Measurements from ENCODE around the gene MYH10. TPM values are rescaled to one million over a fixed set of nuclear protein-coding genes. Genes with fewer than 3 reads are reported as not detected.

MYH10 gene
- polyA plus RNA-seq, 6 donors from 2014 or later = 0.35 to 5.0 (median 1.9) TPM; not detected in 1

DNA sequence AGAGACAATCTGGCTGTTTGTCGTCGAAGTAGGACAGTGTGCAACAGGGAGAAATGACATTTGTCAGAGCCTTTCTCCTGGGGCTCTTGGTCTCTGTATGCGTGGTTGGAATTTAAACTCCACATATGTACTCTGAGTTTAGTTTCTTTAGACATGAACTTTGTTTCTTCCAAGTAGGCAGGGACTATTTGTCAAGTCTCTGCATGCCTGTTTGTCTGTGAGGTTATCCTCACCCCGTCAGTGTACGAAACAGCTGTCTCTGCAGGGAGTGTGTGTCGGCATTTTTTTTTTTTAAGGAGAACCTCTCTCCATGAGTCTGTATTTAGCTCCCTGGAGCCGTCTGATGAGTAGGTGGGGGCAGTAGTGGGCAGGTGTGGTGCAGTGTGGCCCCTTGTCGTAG lies 165.2 kb downstream of the MYH10 start:
- Mint-ChIP-seq H3K36me3 (peaks cover 11 to 27% of the 10 kb centered on the region in 2 donors), H3K27ac (no peak overlapping the region), H3K4me1 (peaks cover 0 to 19% (median 16%) of the 10 kb centered on the region in 3 donors), H3K4me3 (no peak overlapping the region), H3K9me3 (no peaks in the 10 kb centered on the region), H3K27me3 (no peaks in the 10 kb centered on the region)
- no peak for ATAC-seq (ENCODE audit: low read depth in 2 of 2)
- DNase-seq = no peak

DNA sequence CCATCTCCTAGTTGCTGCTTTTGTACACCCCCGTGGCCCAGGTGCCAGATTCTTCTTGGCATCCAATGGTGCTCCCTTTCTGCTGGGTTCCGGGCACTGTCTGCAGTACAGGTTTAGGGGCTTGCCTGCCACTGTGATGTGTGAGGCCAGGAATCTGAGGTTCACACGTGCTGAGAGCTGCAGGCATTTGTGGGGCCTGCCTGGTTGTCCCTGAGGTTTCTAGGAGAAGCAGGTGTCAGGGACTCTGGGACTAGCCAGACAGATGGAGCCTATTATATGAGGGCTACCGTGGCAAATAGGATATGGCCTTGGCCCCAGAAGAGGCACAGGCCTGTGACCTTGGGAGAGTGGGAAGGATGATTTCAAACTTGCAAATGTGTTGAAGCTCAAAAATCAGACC lies 165.6 kb downstream of the MYH10 start:
- peak overlapping the region in 1 of 6 donors; percentile 30 for H3K27ac Mint-ChIP-seq
- H3K27me3 Mint-ChIP-seq = no peaks in the 10 kb centered on the region
- peaks cover 11 to 27% of the 10 kb centered on the region in 2 donors for H3K36me3 Mint-ChIP-seq
- DNase-seq (no peak), ATAC-seq (ENCODE audit: low read depth in 2 of 2) (no peak)
- no peak overlapping the region for H3K4me3 Mint-ChIP-seq
- peaks cover 0 to 19% (median 16%) of the 10 kb centered on the region in 3 donors for H3K4me1 Mint-ChIP-seq
- H3K9me3 Mint-ChIP-seq = no peaks in the 10 kb centered on the region

DNA sequence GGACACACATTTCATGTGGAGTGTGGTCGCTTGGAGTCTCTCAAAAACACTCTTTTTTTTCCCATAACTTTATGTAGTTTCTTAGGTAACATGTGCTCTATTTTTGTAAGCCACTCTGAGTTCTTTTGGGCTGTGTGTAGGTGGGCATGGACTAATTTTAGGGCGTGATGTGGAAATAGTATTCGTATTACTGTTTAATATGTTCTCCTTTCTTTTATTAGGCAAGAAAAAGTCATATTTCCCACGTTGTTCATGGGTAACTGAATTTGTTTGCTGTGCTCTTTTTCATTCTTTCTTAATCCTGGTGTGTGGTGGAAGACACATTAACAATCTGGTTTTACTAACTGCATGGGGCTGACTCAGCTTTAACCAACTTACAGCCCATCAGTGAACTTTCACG lies 167.4 kb downstream of the MYH10 start:
- Mint-ChIP-seq H3K4me1 (peaks cover 0 to 20% (median 15%) of the 10 kb centered on the region in 3 donors), H3K27me3 (no peaks in the 10 kb centered on the region), H3K9me3 (no peaks in the 10 kb centered on the region), H3K27ac (peak overlapping the region in 2 of 6 donors; percentile 10 to 32), H3K36me3 (peaks cover 17 to 29% of the 10 kb centered on the region in 2 donors), H3K4me3 (no peak overlapping the region)
- DNase-seq = no peak
- ATAC-seq (ENCODE audit: low read depth in 2 of 2) = no peak

DNA sequence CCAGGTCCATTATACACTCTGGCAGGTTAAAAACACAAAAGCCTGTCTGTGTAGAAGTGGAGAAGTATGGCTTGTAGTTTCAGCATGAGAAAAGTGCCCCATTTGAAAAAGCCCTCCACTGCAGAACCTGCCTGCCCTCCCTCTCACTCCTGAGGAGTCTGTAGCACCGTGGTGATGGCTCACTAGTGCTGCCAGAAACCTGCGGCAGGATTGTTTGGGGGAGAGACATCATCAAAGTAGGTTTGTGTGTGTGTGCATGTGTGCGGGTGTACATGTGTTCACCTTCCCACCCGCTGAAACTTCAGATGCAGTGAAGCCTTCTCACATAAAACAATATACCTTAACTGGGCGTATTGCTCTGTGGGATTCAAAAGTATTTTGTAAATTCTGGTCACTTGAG lies 168.0 kb downstream of the MYH10 start:
- peaks cover 18 to 29% of the 10 kb centered on the region in 2 donors for H3K36me3 Mint-ChIP-seq

DNA sequence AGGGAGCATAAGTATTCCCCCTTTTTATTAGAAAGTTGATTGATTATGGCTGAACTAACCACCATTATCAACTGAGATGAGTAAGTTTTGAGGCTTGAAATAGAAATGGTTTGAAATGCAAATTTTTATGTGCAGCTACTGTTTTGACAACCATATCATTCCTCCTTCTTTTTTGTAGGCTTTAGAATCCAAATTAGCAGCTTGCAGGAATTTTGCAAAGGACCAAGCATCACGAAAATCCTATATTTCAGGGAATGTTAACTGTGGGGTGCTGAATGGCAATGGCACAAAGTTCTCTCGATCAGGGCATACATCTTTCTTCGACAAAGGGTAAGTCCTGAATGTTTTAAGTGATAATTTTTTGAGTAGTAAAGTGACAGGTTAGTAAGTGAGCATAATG lies 170.7 kb downstream of the MYH10 start:
- peaks cover 37 to 44% of the 10 kb centered on the region in 2 donors for H3K36me3 Mint-ChIP-seq
- ATAC-seq (ENCODE audit: low read depth in 2 of 2) = no peak
- H3K4me3 Mint-ChIP-seq = no peak overlapping the region

More for the DNA sequence above, 168.0 kb downstream of the MYH10 start:
- Mint-ChIP-seq H3K4me1 (peaks cover 0 to 21% (median 15%) of the 10 kb centered on the region in 3 donors), H3K27ac (peak overlapping the region in 1 of 6 donors; percentile 26), H3K9me3 (no peaks in the 10 kb centered on the region), H3K27me3 (no peaks in the 10 kb centered on the region), H3K4me3 (no peak overlapping the region)
- no peak for DNase-seq
- ATAC-seq (ENCODE audit: low read depth in 2 of 2) = no peak

DNA sequence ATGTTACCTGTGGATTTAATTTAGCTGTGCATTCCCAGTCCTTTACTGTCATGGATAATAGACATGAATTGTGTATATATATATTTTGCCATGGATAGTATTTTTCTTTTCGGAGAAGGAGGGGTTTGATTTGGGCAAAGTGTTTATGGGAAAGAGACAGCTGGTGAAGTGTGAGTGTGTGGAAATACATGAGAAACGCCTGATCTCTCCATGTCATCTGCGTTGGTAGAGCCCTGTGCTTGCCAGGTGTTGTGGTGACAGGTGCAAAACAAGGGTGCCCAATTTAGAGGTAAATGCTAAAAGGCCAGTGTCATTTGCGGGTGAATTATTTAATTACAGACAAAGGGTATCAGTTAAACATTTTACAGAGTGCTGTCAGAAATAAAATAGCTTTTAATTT lies 171.4 kb downstream of the MYH10 start:
- Mint-ChIP-seq H3K4me3 (no peak overlapping the region), H3K36me3 (peaks cover 39 to 41% of the 10 kb centered on the region in 2 donors), H3K27ac (no peak overlapping the region), H3K27me3 (no peaks in the 10 kb centered on the region), H3K9me3 (no peaks in the 10 kb centered on the region), H3K4me1 (peaks cover 0 to 22% (median 20%) of the 10 kb centered on the region in 3 donors)
- ATAC-seq (ENCODE audit: low read depth in 2 of 2) (no peak), DNase-seq (no peak)

More for the DNA sequence above, 170.7 kb downstream of the MYH10 start:
- H3K27ac Mint-ChIP-seq = no peak overlapping the region
- peaks cover 0 to 27% (median 26%) of the 10 kb centered on the region in 3 donors for H3K4me1 Mint-ChIP-seq
- H3K27me3 Mint-ChIP-seq = no peaks in the 10 kb centered on the region
- DNase-seq = no peak
- no peaks in the 10 kb centered on the region for H3K9me3 Mint-ChIP-seq

DNA sequence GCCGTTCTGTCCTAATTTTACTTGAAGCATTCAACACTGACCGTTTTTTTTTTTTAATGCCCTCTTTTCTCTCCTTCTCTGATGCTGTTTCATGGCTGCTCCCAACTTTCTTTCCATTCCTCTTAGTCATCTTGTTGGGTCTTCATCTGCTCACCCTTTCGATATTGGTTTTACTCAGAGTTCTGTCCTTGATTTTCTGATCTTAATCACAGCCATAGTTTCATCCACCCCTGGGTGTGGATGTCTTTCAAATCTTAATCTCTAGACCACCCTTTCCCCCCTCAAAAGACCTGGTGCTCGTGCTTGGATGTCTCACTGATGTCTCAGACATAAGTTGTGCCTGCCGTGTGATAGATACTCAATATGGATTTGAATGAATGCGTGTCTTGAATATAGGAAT lies 172.4 kb downstream of the MYH10 start:
- ATAC-seq (ENCODE audit: low read depth in 2 of 2) = no peak
- Mint-ChIP-seq H3K27ac (peak overlapping the region in 2 of 6 donors; percentile 24 to 39), H3K27me3 (no peaks in the 10 kb centered on the region), H3K9me3 (no peaks in the 10 kb centered on the region), H3K36me3 (peaks cover 35 to 41% of the 10 kb centered on the region in 2 donors), H3K4me1 (peaks cover 0 to 19% (median 12%) of the 10 kb centered on the region in 3 donors), H3K4me3 (no peak overlapping the region)
- DNase-seq = no peak

DNA sequence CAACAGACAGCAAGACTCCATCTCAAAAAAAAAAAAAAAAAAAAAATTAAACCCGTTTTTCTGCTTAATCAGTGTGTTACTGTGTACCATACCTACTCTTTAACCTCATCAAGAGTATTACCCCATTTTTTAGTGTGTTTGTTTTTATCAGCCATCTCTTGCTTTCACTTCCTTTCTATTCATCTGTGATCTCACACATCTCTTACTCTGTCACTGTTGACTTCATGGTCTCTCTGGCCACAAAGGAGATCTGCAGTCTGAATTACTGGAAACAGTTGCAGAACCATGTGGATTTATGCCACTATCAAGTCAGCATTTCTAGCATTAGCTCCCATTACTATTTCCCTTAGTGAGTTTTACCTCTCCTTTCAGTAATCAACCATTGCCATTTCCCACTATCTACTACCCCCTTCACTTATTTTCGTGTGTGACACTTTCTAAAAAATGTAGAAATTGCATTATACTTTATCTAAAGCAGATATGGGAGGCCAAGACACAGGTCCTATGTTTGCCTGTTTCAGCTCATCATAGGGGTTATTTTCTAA lies 174.8 kb downstream of the MYH10 start:
- ATAC-seq (ENCODE audit: low read depth in 2 of 2) = peak; percentile 42 to 46
- Mint-ChIP-seq H3K4me1 (peaks cover 0 to 16% (median 11%) of the 10 kb centered on the region in 3 donors), H3K27ac (peak overlapping the region in 1 of 6 donors; percentile 26), H3K9me3 (no peaks in the 10 kb centered on the region), H3K36me3 (peaks cover 35 to 43% of the 10 kb centered on the region in 2 donors), H3K4me3 (no peak overlapping the region), H3K27me3 (no peaks in the 10 kb centered on the region)
- DNase-seq = no peak

DNA sequence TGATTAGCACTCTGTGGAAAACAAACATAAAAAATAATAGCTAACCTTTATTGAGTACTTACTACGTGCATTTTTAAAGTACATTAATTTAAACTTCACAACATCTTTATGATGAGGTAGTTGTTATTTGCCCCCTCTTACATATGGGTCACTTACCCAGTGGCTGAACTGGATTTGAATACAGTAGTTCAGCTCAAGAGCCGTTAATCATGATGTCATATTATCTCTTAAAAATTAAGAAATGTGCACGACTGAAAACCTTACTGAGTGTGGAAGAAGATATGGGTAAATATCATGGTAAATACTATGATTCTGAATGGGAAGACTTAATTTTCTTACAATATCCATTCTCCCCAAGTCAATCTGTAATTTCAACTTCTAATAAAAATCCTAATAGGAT lies 177.2 kb downstream of the MYH10 start:
- Mint-ChIP-seq H3K27me3 (no peaks in the 10 kb centered on the region), H3K9me3 (no peaks in the 10 kb centered on the region), H3K27ac (no peak overlapping the region), H3K36me3 (peaks cover 32 to 38% of the 10 kb centered on the region in 2 donors), H3K4me1 (peaks cover 0 to 14% (median 11%) of the 10 kb centered on the region in 3 donors), H3K4me3 (no peak overlapping the region)
- no peak for ATAC-seq (ENCODE audit: low read depth in 2 of 2)
- DNase-seq = no peak

DNA sequence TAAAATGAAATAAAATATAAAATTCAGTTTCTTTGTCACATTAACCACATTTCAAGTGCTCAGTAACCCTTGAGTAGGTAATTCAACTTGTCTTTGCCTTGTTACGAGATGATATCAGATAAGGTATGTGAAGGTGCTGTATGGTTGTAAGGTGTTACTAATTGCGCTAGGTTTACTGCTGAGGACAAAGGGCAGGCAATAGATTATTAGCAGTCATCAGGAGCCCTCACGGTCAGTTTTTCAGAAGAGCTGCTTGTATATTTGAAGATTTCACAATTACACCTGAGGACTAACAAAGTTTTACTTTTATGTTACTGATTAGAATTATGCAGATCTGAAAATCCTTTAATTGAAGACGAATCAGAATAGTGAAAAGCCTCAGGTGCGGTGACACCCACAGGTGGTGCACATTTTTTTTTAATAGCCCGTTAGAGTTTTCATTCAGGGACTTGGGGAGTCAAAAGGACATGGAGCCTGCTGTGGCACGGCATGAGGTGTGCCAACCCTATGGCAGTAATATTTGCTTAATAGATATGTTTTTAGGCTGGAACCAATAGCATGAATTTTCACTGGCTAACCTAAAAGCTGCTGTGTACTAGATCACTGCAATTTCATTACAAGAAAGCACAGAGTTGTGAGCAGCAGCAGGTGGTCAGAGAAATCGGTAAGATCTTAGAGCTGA lies 178.5 kb downstream of the MYH10 start:
- no peak for ATAC-seq (ENCODE audit: low read depth in 2 of 2)
- Mint-ChIP-seq H3K36me3 (peaks cover 20 to 28% of the 10 kb centered on the region in 2 donors), H3K27me3 (no peaks in the 10 kb centered on the region), H3K4me3 (no peak overlapping the region), H3K4me1 (peaks cover under 1 to 10% (median 7%) of the 10 kb centered on the region in 3 donors), H3K9me3 (no peaks in the 10 kb centered on the region), H3K27ac (no peak overlapping the region)
- DNase-seq = no peak

DNA sequence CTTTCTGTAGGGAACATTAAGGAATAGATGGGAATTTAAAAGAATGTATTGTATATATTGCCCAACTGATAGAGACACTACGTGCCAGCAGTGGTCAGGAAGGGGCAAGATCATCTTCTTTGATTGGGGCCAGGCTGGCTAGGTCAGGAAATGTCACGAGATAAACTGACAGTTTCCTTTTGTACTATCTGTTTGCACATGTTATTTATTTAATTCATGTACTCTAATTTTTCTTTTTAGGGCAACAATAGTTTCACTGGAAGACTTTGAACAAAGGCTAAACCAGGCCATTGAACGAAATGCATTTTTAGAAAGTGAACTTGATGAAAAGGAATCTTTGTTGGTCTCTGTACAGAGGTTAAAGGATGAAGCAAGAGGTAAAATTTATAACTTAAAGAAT lies 182.2 kb downstream of the MYH10 start:
- DNase-seq = no peak
- no peaks in the 10 kb centered on the region for H3K9me3 Mint-ChIP-seq
- no peak for ATAC-seq (ENCODE audit: low read depth in 2 of 2)
- H3K27ac Mint-ChIP-seq = no peak overlapping the region
- H3K4me3 Mint-ChIP-seq = no peak overlapping the region
- H3K27me3 Mint-ChIP-seq = no peaks in the 10 kb centered on the region
- peaks cover 10 to 13% (median 13%) of the 10 kb centered on the region in 3 donors for H3K4me1 Mint-ChIP-seq
- peaks cover 8 to 22% of the 10 kb centered on the region in 2 donors for H3K36me3 Mint-ChIP-seq

DNA sequence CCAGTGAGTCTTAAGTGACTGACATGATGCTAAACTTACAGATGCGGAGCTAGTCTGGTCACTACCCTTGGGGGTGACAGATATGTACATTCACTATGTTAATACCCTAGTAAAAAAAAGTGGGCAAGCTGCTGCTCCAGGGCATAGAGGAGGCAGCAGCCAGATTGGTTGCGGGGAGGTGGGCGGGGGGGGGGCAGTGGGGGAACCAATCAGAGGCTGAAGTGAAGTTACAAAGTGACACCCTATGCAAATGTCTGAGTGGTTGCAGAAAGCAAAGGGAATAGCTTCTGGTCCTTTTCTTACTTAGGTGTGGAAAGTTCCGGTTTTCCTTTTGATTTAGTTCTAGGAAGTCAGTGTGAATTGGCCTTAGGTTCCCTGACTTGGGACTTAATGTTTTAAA lies 182.7 kb downstream of the MYH10 start:
- Mint-ChIP-seq H3K4me1 (peaks cover 15 to 17% (median 16%) of the 10 kb centered on the region in 3 donors), H3K36me3 (peaks cover 8 to 22% of the 10 kb centered on the region in 2 donors), H3K9me3 (no peaks in the 10 kb centered on the region), H3K4me3 (no peak overlapping the region), H3K27me3 (no peaks in the 10 kb centered on the region), H3K27ac (no peak overlapping the region)
- ATAC-seq (ENCODE audit: low read depth in 2 of 2) (no peak), DNase-seq (no peak)

DNA sequence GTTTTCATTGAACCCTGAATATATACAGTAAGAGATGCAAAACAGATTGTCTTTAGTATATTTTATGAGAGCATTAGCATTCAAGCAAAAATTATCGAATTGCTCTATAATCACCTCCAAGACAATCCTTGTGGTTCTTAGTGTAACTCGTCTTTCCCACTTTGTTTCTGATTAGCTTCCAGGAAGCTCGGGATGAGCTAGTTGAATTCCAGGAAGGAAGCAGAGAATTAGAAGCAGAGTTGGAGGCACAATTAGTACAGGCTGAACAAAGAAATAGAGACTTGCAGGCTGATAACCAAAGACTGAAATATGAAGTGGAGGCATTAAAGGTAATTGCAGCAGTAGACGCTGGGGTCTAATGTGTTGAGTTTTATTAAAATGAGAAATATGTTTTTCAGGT lies 185.0 kb downstream of the MYH10 start:
- Mint-ChIP-seq H3K9me3 (no peaks in the 10 kb centered on the region), H3K4me3 (no peak overlapping the region), H3K36me3 (peaks cover 8 to 13% of the 10 kb centered on the region in 2 donors), H3K27ac (no peak overlapping the region), H3K27me3 (no peaks in the 10 kb centered on the region), H3K4me1 (peaks cover 30 to 36% (median 33%) of the 10 kb centered on the region in 3 donors)
- no peak for ATAC-seq (ENCODE audit: low read depth in 2 of 2)
- no peak for DNase-seq

DNA sequence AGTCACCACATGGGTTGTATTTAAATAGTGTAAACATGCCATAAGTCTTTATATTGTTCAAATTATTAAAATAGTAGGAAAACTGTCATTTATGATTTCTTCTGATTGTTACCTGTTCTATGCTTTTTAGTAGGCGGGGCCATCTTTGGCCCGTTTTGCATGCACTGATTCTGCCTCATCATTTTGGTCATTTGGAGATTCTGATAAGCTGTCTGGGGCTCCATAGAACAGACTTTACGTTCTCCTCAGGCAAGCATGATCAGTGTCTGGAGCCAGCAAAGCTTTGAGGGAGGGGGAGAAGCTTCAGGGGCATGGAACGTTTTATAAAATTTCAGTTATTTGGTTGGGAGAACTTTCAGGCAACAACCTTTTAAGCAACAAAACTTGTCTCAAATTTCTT lies 186.0 kb downstream of the MYH10 start:
- Mint-ChIP-seq H3K27ac (no peak overlapping the region), H3K27me3 (no peaks in the 10 kb centered on the region), H3K9me3 (no peaks in the 10 kb centered on the region), H3K4me1 (peaks cover 34 to 45% (median 41%) of the 10 kb centered on the region in 3 donors), H3K36me3 (peaks cover 8 to 12% of the 10 kb centered on the region in 2 donors), H3K4me3 (no peak overlapping the region)
- no peak for DNase-seq
- no peak for ATAC-seq (ENCODE audit: low read depth in 2 of 2)
